ENCODE data around the gene RELA.
A peak's percentile ranks its signal among the peaks of the same experiment; 100 is the strongest.
"Not testable (repeated sequence)": the region's sequence is repeated elsewhere in the genome, so short reads cannot be mapped to it uniquely, and the experiment has no call there.

RELA gene

DNA sequence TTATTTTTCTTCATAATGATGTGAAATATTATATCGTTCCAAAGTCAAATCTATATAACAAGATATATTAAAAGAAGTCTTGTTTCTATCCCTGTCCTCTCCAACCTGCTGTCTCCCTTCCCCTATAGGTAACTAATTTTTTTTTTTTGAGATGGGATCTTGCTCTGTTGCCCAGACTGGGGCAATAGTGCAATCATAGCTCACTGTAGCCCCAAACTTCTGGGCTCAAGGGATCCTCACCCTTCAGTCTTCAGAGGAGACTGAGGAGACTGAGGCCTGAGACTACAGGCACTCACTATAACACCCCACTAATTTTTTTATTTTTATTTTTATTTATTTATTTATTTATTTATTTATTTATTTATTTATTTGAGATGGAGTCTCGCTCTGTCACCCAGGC is 10.3 kb upstream of the RELA start:
- DNase-seq = no peak

DNA sequence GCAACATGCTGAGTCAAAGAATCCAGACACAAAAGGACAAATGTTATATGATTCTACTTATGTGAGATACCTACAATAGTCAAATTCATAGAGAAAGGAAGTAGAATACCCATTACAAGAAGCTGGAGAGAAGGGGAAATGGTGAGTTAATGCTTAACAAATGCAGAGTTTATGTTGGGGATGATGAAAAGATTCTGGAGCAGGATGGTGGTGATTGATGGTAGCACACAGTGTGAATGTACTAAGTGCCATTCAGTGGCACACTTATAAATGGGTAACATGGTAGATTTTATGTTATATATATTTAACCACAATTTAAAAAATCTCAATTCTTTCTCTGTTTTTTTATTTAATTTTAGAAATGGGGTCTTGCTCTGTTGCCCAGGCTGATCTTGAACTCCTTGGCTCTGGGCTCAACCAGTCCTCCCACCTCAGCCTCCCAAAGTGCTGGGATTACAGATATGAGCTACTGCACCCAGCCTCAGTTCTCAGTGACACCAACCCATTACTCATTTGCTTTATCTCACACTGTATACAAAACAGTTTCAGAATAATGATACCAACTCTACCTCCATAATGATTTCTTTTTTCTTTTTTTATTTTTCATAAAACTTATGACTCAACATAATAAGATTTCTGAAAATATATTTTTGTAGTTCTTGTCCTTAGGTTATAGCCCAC is 9.6 kb upstream of the RELA start:
- no peak for DNase-seq

- no peak for DNase-seq
These were observed 1.0 kb upstream of the RELA start for GRCh38 chr11:65663639-65664200.

DNA sequence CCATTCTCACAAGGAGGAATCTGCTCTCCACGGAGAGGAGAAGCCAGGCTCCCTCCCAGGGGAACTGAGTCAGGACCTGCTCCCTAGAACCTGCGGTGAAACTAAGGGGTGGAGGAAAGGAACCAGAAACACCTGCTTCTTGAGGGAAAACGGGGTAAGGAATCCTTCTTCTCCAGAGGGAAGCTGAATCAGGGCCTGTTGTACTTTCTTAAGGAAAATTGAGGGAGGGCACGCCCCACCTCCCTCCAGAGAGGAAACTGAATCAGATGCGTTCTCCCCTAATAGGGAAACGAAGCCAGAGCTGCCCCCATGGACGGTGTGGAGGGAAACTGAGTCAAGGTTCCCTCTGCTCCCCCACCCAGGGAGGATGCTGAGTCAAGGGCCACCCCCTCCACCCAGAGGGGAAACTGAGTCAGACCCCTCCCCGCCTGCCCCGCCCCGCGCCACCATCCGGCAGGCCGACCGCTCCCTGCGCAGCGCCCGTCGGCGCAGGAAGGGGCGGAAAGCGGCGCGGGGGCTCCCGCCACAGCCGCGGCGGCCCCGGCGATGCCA is 393 bp downstream of the RELA start:
- no peak for DNase-seq

- DNase-seq = no peak
These were observed 993 bp downstream of the RELA start for GRCh38 chr11:65661599-65662246.

DNA sequence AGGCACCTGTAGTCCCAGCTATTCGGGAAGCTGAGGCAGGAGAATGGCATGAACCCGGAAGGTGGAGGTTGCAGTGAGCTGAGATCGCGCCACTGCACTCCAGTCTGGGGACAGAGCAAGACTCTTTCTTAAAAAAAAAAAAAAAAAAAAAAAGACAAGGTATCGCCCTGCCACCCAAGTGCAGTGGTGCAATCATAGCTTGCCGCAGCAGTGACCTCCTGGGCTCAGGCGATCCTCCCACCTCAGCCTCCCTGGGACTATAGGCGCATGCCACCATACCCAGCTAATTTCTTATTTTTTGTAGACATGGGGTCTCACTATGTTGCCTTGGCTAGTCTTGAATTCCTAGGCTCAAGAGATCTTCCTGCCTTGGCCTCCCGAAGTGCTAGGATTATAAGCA is 1.8 kb downstream of the RELA start:
- not testable (repeated sequence) for DNase-seq

DNA sequence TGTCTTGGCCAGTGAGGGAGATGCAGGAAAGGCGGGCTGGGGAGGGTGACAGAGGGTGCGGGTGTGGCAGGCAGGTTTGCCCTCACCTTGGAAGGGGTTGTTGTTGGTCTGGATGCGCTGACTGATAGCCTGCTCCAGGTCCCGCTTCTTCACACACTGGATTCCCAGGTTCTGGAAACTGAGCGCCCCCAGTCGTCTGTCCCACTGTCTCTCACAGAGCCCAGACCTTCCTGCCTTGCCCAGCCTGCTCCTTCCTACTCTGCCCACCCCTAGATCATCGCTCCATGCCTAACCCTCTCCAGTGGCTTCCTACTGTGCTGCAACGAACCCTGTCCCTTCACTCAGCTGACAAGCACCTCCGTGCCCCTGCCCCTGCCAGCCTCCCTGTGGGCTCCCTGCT is 2.7 kb downstream of the RELA start:
- DNase-seq = no peak

DNA sequence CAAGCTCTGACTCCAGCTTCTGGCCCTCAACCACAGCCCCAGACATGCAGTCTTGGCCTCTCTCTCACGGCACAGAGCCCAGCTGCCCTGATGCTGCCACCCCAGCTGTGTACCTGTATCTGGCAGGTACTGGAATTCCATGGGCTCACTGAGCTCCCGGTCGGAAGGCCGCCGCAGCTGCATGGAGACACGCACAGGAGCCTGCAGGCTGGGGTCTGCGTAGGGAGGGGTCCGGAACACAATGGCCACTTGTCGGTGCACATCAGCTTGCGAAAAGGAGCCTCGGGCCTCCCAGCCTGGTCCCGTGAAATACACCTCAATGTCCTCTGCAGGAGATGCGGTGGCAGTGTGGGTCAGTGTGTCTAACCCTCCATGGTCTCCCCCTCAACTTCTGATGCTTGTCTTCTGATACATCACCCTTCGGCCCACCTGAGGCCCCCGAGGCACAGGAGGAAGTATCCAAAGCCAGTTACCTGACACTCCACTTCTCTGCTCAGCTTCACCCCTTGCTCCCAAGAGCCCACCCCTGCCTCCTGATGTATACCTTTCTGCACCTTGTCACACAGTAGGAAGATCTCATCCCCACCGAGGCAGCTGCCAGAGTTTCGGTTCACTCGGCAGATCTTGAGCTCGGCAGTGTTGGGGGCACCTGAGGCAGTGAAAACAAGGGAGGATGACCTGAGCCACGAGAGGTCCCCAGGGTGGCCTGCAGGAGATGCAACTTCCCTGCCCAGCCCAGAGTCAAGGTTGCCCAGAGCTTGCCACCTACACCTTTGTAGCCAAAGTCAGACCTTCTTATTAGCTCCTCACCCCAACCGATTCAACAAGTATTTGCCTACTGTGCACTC is 4.3 kb downstream of the RELA start:
- DNase-seq = no peak

GRCh38 chr11:65657426-65657825 is 5.3 kb downstream of the RELA start:
- DNase-seq = no peak

DNA sequence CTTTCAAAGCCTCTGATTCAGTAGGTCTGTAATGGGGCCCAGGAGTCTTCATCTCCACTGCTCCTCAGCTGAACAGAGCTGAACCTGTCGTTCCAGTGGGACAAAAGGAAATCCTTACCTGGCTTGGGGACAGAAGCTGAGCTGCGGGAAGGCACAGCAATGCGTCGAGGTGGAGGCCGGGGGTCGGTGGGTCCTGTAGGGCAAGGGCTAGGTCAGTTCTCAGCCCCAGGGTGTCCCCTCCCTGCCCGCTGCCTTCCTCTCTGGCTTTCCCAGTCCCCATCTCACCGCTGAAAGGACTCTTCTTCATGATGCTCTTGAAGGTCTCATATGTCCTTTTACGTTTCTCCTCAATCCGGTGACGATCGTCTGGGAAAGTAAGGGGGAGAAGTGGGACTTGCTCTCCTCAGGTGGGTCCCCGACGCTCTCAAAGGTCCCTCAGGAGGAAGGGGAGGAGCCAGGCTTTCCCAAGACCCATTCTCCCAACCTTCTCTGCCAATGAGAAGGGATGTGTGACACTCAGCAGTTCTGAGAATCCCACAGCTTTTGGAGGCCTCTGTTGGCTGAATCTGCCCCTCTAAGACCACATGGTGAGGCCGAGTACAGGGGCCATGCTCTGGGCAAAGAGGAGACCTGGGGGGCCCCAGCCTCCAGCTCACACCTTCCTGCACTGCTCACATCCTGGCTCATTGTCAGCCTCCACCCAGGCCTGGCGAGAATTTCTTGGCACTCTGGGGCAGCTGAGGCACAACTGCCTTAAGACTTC is 7.0 kb downstream of the RELA start:
- no peak for DNase-seq

DNA sequence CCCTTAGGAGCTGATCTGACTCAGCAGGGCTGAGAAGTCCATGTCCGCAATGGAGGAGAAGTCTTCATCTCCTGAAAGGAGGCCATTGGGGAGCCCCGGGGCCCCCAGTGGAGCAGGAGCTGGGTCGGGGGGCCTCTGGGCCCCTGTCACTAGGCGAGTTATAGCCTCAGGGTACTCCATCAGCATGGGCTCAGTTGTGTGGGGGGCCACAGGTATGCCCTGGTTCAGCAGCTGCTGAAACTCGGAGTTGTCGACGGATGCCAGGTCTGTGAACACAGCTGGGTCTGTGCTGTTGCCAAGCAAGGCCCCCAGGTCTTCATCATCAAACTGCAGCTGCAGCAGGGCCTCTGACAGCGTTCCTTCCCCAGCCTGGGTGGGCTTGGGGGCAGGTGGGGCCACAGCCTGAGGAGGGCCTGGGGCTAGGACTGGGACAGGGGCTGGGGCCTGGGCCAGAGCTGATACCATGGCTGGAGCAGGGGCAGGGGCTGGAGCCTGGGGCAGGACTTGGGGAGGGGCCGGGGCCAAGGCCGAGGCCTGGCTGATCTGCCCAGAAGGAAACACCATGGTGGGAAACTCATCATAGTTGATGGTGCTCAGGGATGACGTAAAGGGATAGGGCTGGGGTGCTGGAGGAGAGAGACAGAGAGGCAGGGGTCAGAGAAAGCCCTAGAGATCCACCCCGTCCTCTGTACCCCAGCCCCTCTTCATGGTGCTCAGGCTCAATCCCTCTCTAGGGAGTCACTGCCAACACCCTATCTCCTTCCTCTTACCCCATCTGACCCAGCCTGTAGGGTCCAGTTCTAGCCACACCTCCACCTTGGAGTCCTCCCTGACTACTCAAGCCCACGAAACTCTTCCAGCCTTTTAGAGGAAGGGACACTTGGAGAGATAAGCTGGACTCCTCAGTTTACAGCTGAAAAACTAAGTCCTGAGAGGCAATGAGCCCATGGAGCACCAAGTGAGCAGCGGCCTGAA is 8.1 kb downstream of the RELA start:
- no peak for DNase-seq

DNA sequence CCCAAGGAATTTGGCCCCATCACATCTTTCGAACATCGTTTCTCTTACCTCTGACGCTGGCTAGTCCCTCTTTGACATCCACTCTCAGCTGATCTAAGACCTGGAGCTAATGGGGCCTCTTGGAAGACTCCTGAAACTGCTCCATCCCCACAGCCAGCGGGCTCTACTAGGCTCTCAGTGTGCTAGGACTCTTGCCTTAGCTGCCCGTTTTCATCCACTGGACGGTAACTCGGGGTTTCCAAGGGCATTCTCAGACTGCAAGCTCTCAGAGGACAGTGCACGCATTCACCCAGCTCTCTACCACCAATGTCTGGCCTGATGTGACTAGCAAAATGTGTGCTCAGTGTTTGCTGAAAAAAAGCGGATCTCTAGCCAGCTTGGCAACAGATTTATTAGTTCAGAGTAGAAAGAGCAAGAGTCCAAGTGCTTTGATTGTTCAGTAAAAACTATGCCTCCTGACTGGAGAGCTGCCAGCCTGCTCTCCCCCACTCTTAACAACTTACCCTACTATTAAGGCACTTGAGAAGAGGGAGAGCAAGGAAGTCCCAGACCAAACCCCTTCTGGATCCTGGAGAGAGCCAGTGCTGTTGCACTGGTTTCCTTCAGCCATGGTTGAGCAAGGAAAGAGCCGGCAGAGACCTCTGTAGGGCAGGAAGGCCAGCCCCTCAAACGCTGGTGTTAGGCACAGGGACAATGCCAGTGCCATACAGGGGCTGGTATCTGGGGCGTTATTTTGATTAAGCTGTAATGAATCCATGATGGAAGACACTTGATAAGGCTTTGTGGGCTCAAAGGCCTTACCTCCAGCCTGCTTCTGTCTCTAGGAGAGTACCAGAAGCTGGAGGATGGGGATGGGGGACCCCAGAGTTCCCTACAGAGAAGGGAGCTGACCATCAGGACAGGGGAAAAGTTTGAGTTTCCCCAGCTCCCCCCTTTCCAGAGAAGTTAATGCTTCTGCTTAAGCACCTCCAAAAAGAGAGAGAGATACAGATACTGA is 9.2 kb downstream of the RELA start:
- DNase-seq = no peak

DNA sequence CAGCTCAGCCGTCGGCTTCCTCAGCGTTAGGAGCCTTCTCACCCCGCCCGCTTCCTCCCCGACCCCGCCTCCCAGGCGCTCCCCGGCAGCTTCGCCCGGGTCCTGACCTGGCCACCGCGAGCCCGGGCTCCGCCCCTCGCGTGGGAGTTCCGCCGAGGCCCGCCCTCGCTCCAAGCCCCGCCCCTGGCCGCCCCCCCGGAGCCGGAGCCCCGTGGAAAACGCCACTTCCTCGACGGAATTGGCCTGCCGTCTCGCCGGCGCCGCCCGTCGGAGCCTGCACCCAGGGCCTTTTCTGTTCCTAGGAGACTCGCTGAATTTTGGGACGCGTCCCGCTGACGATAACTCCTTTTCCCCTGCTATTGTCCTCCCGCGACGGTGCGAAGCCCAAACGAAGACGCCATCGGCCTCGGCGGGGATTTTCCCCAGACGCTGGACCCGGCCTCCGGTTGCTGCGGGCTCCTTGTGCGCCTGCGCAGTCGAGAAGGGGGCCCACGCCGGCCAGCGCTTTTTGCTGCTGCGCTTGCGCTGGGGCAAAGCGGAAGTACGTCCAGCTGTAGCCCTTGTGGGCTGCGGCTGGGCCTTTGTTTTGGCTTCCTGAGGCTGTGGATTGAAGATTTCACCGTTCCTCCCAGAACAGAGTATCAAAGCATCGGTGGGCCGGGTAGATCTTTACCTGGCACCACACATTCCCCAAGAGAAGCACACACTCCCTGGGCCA is 10.0 kb downstream of the RELA start:
- peak; percentile 97 for DNase-seq

DNA sequence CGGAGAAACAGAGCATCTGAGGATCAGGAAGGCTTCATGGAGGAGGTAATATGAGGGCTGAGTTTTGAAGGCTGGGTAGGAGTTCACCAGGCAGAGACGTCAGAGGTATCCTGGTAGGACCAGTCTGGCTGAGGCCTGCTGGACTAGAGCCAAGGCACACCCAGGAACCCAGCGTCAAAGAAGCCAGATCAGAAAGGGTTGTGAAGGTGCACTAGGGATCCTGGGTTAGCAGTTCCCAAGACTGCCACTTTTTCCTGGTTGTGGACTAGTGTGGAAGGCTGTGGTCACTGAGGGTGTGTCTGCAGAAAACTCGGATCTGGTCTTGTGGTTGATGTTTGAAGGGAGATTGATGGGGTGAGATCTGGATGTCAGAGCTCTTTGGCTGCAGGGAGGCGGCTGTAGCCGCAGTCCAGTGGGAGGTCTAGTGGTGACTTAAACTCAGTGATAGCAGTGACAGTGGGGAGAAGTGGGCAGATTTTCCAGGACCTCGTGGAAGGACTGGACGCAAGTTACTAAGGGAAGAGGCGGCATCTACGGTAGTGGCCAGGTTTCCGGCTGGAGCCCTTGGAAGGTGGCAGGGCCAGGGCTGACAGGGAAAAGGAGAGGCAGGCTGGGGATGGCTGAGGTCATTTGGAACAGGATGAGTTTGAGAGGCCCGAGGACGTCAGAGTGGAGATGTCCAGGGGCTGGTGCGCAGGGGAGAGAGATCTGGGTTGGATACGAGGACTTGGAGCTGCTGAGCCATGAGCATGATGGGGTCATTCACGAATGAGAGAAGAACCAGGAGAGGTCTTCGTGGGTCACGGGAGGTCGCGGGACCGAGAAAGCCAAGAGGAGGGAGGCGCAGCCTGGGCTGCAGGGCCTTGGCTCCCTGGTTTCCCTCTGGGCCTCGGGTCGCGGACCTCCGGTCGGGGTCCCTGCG is 10.9 kb downstream of the RELA start:
- DNase-seq = peak; percentile 73

DNA sequence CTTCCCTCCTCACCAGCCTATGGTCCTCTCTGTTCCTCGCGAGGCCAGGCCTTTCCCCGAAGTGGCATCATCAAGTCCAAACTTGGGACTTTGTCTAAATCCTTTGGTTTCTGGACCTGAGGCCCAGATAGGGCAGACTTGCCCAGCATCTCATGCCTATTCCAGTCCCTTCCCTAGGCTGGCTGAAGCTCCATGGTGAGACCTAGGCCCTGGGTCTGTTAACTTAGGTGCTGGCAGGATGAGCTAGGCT is 11.5 kb downstream of the RELA start:
- no peak for DNase-seq

- no peak for DNase-seq
These were observed 12.0 kb downstream of the RELA start for GRCh38 chr11:65650547-65651338.

Measured in right kidney (tissue), 1 donor.